H9 (cell line): ENCODE data around the gene FAM25G. TPM values are rescaled to one million over a fixed set of nuclear protein-coding genes. Genes with fewer than 3 reads are reported as not detected.

Experiments
- DNase-seq: peaks from one replicate; pipeline ENCODE4 v3.0.0-alpha.2; 2017
- H2AFZ ChIP-seq: one replicate; pipeline ENCODE4 v1.6.1; 2013; ENCODE audit warnings: mild to moderate bottlenecking, low read length, control low read depth, moderate library complexity
- H2AK5ac ChIP-seq: 2 replicates; pipeline ENCODE4 v1.6.1; 2013; ENCODE audit warnings: low read length, control low read depth, mixed read lengths; ENCODE audit not compliant: insufficient read length
- H2BK120ac ChIP-seq: one replicate; pipeline ENCODE4 v1.6.1; 2013; ENCODE audit warnings: low read depth, mild to moderate bottlenecking, low read length, control low read depth, inconsistent platforms; ENCODE audit not compliant: poor library complexity, severe bottlenecking
- H2BK12ac ChIP-seq: 2 replicates; pipeline ENCODE4 v1.6.1; 2013; ENCODE audit warnings: low read length, control low read depth, mixed read lengths, low read depth; ENCODE audit not compliant: insufficient read length
- H2BK15ac ChIP-seq: 2 replicates; pipeline ENCODE4 v1.6.1; 2013; ENCODE audit warnings: low read depth, low read length, control low read depth
- H2BK20ac ChIP-seq: one replicate; pipeline ENCODE4 v1.6.1; 2013; ENCODE audit warnings: low read depth, mild to moderate bottlenecking, low read length, control low read depth, inconsistent platforms; ENCODE audit not compliant: poor library complexity, severe bottlenecking
- H2BK5ac ChIP-seq: 2 replicates; pipeline ENCODE4 v1.6.1; 2013; ENCODE audit warnings: low read length, control low read depth, mixed read lengths; ENCODE audit not compliant: insufficient read length
- H3K14ac ChIP-seq: 2 replicates; pipeline ENCODE4 v1.6.1; 2013; ENCODE audit warnings: low read length, control low read depth; ENCODE audit not compliant: insufficient read depth
- H3K18ac ChIP-seq: 2 replicates; pipeline ENCODE4 v1.6.1; 2013; ENCODE audit warnings: low read depth, mild to moderate bottlenecking, mixed read lengths, low read length, control low read depth; ENCODE audit not compliant: insufficient read length
- H3K23ac ChIP-seq: 2 replicates; pipeline ENCODE4 v1.6.1; 2013; ENCODE audit warnings: low read length, control low read depth, mixed read lengths, low read depth; ENCODE audit not compliant: insufficient read length
- H3K23me2 ChIP-seq: 2 replicates; pipeline ENCODE4 v1.6.1; 2013; ENCODE audit warnings: low read depth, mild to moderate bottlenecking, mixed read lengths, low read length, control low read depth; ENCODE audit not compliant: insufficient read length, poor library complexity, severe bottlenecking
- H3K27ac ChIP-seq: 2 replicates; pipeline ENCODE4 v1.5.1; 2013; ENCODE audit warnings: low read length, control low read depth, mixed read lengths, low read depth; ENCODE audit not compliant: insufficient read length
- H3K27me3 ChIP-seq: 2 replicates; pipeline ENCODE4 v1.6.1; 2013; ENCODE audit warnings: low read length, control low read depth, inconsistent platforms; ENCODE audit not compliant: insufficient read depth
- H3K4ac ChIP-seq: 2 replicates; pipeline ENCODE4 v1.6.1; 2013; ENCODE audit warnings: low read depth, mild to moderate bottlenecking, control low read depth, inconsistent platforms, low read length, moderate library complexity
- H3K4me1 ChIP-seq: 2 replicates; pipeline ENCODE4 v1.6.1; 2013; ENCODE audit warnings: low read length, control low read depth, inconsistent platforms; ENCODE audit not compliant: insufficient read depth
- H3K4me2 ChIP-seq: 2 replicates; pipeline ENCODE4 v1.6.1; 2013; ENCODE audit warnings: low read length, control low read depth, mixed read lengths; ENCODE audit not compliant: insufficient read length, insufficient read depth
- H3K56ac ChIP-seq: 2 replicates; pipeline ENCODE4 v1.6.1; 2013; ENCODE audit warnings: low read depth, mild to moderate bottlenecking, mixed read lengths, low read length, control low read depth; ENCODE audit not compliant: insufficient read length
- H3K79me1 ChIP-seq: 2 replicates; pipeline ENCODE4 v1.6.1; 2013; ENCODE audit warnings: low read depth, mild to moderate bottlenecking, moderate library complexity, low read length, control low read depth, inconsistent platforms; ENCODE audit not compliant: insufficient read depth, poor library complexity, severe bottlenecking
- H3K79me2 ChIP-seq: 2 replicates; pipeline ENCODE4 v1.6.1; 2013; ENCODE audit warnings: low read length, control low read depth, inconsistent platforms; ENCODE audit not compliant: insufficient read depth
- H3K9ac ChIP-seq: 2 replicates; pipeline ENCODE4 v1.6.1; 2013; ENCODE audit warnings: low read length, control low read depth, mixed read lengths; ENCODE audit not compliant: insufficient read length; ENCODE audit errors: extremely low read depth
- H3K9me3 ChIP-seq: one replicate; pipeline ENCODE4 v1.6.1; 2013; ENCODE audit warnings: low read depth, low read length, inconsistent platforms; ENCODE audit not compliant: control insufficient read depth
- H3T11ph ChIP-seq: one replicate; pipeline ENCODE4 v1.6.1; 2013; ENCODE audit warnings: mild to moderate bottlenecking, low read length, control low read depth, inconsistent platforms
- H4K20me1 ChIP-seq: one replicate; pipeline ENCODE4 v1.6.1; 2013; ENCODE audit not compliant: control insufficient read depth, insufficient read length, insufficient read depth
- H4K5ac ChIP-seq: 2 replicates; pipeline ENCODE4 v1.6.1; 2013; ENCODE audit warnings: low read depth, mild to moderate bottlenecking, mixed read lengths, low read length, control low read depth; ENCODE audit not compliant: insufficient read length
- H4K8ac ChIP-seq: replicated peaks from 2 replicates; pipeline ENCODE4 v1.6.1; 2013; ENCODE audit warnings: low read length, control low read depth, mixed read lengths, low read depth; ENCODE audit not compliant: insufficient read length
- H4K91ac ChIP-seq: 2 replicates; pipeline ENCODE4 v1.6.1; 2013; ENCODE audit warnings: low read depth, mild to moderate bottlenecking, moderate library complexity, mixed read lengths, low read length, control low read depth; ENCODE audit not compliant: insufficient read length
- H3K27ac Mint-ChIP-seq, 3 experiments: 2 replicates in 2 of 3; 3 replicates in 1 of 3; pipeline ENCODE4 v1.8.0; 2020 to 2021; ENCODE audit warnings: mixed read lengths in 3 of 3, mild to moderate bottlenecking in 1 of 3, moderate library complexity in 1 of 3
- H3K27me3 Mint-ChIP-seq: 2 replicates; pipeline ENCODE4 v1.8.0; 2021; ENCODE audit warnings: low read depth, mild to moderate bottlenecking, moderate library complexity, mixed read lengths
- H3K36me3 Mint-ChIP-seq, 3 experiments: 2 replicates in 2 of 3; 3 replicates in 1 of 3; pipeline ENCODE4 v1.8.0; 2020 to 2021; ENCODE audit warnings: low read depth in 3 of 3, mixed read lengths in 3 of 3; ENCODE audit not compliant: insufficient read depth in 1 of 3
- H3K4me1 Mint-ChIP-seq, 2 experiments: 2 replicates each; pipeline ENCODE4 v1.8.0; 2020; ENCODE audit warnings: mixed read lengths in 2 of 2
- H3K4me3 Mint-ChIP-seq, 2 experiments: 2 replicates in 1 of 2; 3 replicates in 1 of 2; pipeline ENCODE4 v1.8.0; 2020 to 2021; ENCODE audit warnings: mild to moderate bottlenecking in 2 of 2, mixed read lengths in 2 of 2, moderate library complexity in 1 of 2
- H3K9me3 Mint-ChIP-seq, 2 experiments: 2 replicates in 1 of 2; 3 replicates in 1 of 2; pipeline ENCODE4 v1.8.0; 2020; ENCODE audit warnings: mild to moderate bottlenecking in 2 of 2, mixed read lengths in 2 of 2, moderate library complexity in 1 of 2
- CTCF ChIP-seq: fragments of 200-600 bp; sonication (generic); conservative IDR thresholded peaks from 3 replicates; pipeline ENCODE4 v1.8.0; 2021; ENCODE audit warnings: antibody characterized with exemption, mild to moderate bottlenecking
- WGBS: extraction: QIAGEN DNeasy Blood & Tissue Kit; methylation state at CpG from one replicate; pipeline ENCODE4 v1.1.7; 2013; ENCODE audit warnings: missing lambda C conversion rate, low lambda C conversion rate, mixed read lengths; ENCODE audit not compliant: insufficient read length; ENCODE audit errors: extremely low coverage; 5-methylcytosine and 5-hydroxymethylcytosine counted together
- total RNA-seq: library from RNA; stranded (reverse); gene quantifications from 2 replicates; pipeline ENCODE4 v1.2.1, GENCODE V29; 2021

The FAM25G gene
- total RNA-seq, 1 experiment from 2014 or later = not detected

- no peak overlapping the region for H3K27ac ChIP-seq
- no peak overlapping the region for H3K4me2 ChIP-seq
- H3K27me3 ChIP-seq = no peaks in the 10 kb centered on the region
- H3K9me3 Mint-ChIP-seq = no peaks in the 10 kb centered on the region
- no peak for TF ChIP-seq CTCF
- no peak overlapping the region; the same call in 1 of the 2 replicates for H3K14ac ChIP-seq
- H4K91ac ChIP-seq = no peak overlapping the region
- no peak overlapping the region for H2BK120ac ChIP-seq
- H3K4me1 ChIP-seq = no peaks in the 10 kb centered on the region
- DNase-seq = peak; percentile 26
- no peak overlapping the region for H3K4me3 Mint-ChIP-seq
- H3K9ac ChIP-seq = no peak overlapping the region
- H3K4me1 Mint-ChIP-seq = peaks cover 12 to 17% of the 10 kb centered on the region in 2 experiments
- H2BK15ac ChIP-seq = no peak overlapping the region
- no peak overlapping the region for H3K23ac ChIP-seq
- no peak overlapping the region for H4K8ac ChIP-seq
- no peak overlapping the region for H4K5ac ChIP-seq
- H3K79me1 ChIP-seq = no peaks in the 10 kb centered on the region
- no peak overlapping the region for H2BK5ac ChIP-seq
- no peak overlapping the region for H2AFZ ChIP-seq
- no peaks in the 10 kb centered on the region for H3K79me2 ChIP-seq
- H2BK20ac ChIP-seq = no peak overlapping the region
- H2AK5ac ChIP-seq = no peak overlapping the region
- H4K20me1 ChIP-seq = no peaks in the 10 kb centered on the region
- H3K18ac ChIP-seq = no peak overlapping the region
- H2BK12ac ChIP-seq = no peak overlapping the region
- H3K27ac Mint-ChIP-seq = no peak overlapping the region
- H3K36me3 Mint-ChIP-seq = no peaks in the 10 kb centered on the region
- no peak overlapping the region for H3K4ac ChIP-seq
- H3K56ac ChIP-seq = no peak overlapping the region
- no CpG with 5 or more reads among the region's 10 CpGs for WGBS
- H3K9me3 ChIP-seq = no peaks in the 10 kb centered on the region
- no peak overlapping the region for H3T11ph ChIP-seq
- no peaks in the 10 kb centered on the region for H3K23me2 ChIP-seq
- peaks cover 3% of the 10 kb centered on the region for H3K27me3 Mint-ChIP-seq
Observed at GRCh38 chr10:47454008-47454779, 37.3 kb downstream of the FAM25G start.
